Liver (tissue), 9 donors: ENCODE data around the gene PYCR2. TPM values are rescaled to one million over a fixed set of nuclear protein-coding genes. Genes with fewer than 3 reads are reported as not detected.
A peak's percentile ranks its signal among the peaks of the same experiment; 100 is the strongest.

Experiments
- DNase-seq: peaks from one replicate; pipeline ENCODE4 v3.0.0-alpha.2; 2017; ENCODE audit warnings: low spot score
- H3K27ac ChIP-seq, 2 donors: one replicate each; pipeline ENCODE4 v1.7.0; 2013; ENCODE audit warnings: inconsistent platforms in 2 of 2, low read length in 2 of 2, control low read depth in 1 of 2, low read depth in 1 of 2, mild to moderate bottlenecking in 1 of 2
- H3K27me3 ChIP-seq, 4 donors: one replicate each; pipeline versions ENCODE4 v1.6.1 to v1.7.0; 2013; ENCODE audit warnings: low read length in 3 of 4, inconsistent platforms in 1 of 4, mild to moderate bottlenecking in 1 of 4, moderate library complexity in 1 of 4; ENCODE audit not compliant: control insufficient read depth in 4 of 4, insufficient read depth in 4 of 4
- H3K36me3 ChIP-seq, 4 donors: one replicate each; pipeline versions ENCODE4 v1.6.1 to v1.7.0; 2013; ENCODE audit warnings: low read length in 3 of 4, mild to moderate bottlenecking in 3 of 4, low read depth in 1 of 4, moderate library complexity in 1 of 4; ENCODE audit not compliant: control insufficient read depth in 4 of 4, insufficient read depth in 3 of 4
- H3K4me1 ChIP-seq, 4 donors: one replicate each; pipeline versions ENCODE4 v1.6.1 to v1.7.0; 2013; ENCODE audit warnings: low read length in 3 of 4, mild to moderate bottlenecking in 3 of 4, moderate library complexity in 1 of 4; ENCODE audit not compliant: control insufficient read depth in 4 of 4, insufficient read depth in 4 of 4
- H3K4me3 ChIP-seq, 3 donors: one replicate each; pipeline versions ENCODE4 v1.6.1 to v1.7.0; 2013; ENCODE audit warnings: low read length in 3 of 3, control low read depth in 1 of 3, low read depth in 1 of 3, mild to moderate bottlenecking in 1 of 3
- H3K9ac ChIP-seq, 2 donors: one replicate each; pipeline ENCODE4 v1.7.0; 2013; ENCODE audit warnings: low read length in 2 of 2, mild to moderate bottlenecking in 2 of 2, moderate library complexity in 2 of 2, control low read depth in 1 of 2, low read depth in 1 of 2
- H3K9me3 ChIP-seq, 4 donors: one replicate each; pipeline versions ENCODE4 v1.6.1 to v1.7.0; 2013; ENCODE audit warnings: low read length in 3 of 4; ENCODE audit not compliant: control insufficient read depth in 4 of 4
- EGR1 ChIP-seq, 2 donors: IDR thresholded peaks; 2 replicates each; pipeline ENCODE4 v1.6.1; 2016 to 2018; ENCODE audit warnings: antibody characterized with exemption in 2 of 2, low read depth in 2 of 2
- FOXA2 ChIP-seq: IDR thresholded peaks from 2 replicates; pipeline ENCODE4 v1.6.1; 2016; ENCODE audit warnings: antibody characterized with exemption
- GABPA ChIP-seq, 2 donors: IDR thresholded peaks in 1 of 2; conservative IDR thresholded peaks in 1 of 2; 2 replicates each; pipeline ENCODE4 v1.6.1; 2016; ENCODE audit warnings: antibody characterized with exemption in 2 of 2, mild to moderate bottlenecking in 1 of 2, moderate library complexity in 1 of 2
- HNF4A ChIP-seq, 2 donors: conservative IDR thresholded peaks; 2 replicates each; pipeline ENCODE4 v1.6.1; 2016; ENCODE audit warnings: antibody characterized with exemption in 2 of 2, mild to moderate bottlenecking in 2 of 2
- HNF4G ChIP-seq: IDR thresholded peaks from 2 replicates; pipeline ENCODE4 v1.6.1; 2016; ENCODE audit warnings: antibody characterized with exemption
- JUND ChIP-seq, 2 donors: IDR thresholded peaks; 2 replicates each; pipeline ENCODE4 v1.6.1; 2016; ENCODE audit warnings: antibody characterized with exemption in 2 of 2
- NR2F2 ChIP-seq: IDR thresholded peaks from 2 replicates; pipeline ENCODE4 v1.6.1; 2016; ENCODE audit warnings: antibody characterized with exemption
- RAD21 ChIP-seq, 2 donors: IDR thresholded peaks; 2 replicates each; pipeline ENCODE4 v1.6.1; 2016; ENCODE audit warnings: antibody characterized with exemption in 2 of 2, mild to moderate bottlenecking in 2 of 2
- RXRA ChIP-seq, 2 donors: IDR thresholded peaks; 2 replicates each; pipeline ENCODE4 v1.6.1; 2017 to 2018; ENCODE audit warnings: antibody characterized with exemption in 2 of 2, mild to moderate bottlenecking in 1 of 2
- SP1 ChIP-seq: IDR thresholded peaks from 2 replicates; pipeline ENCODE4 v1.6.1; 2018; ENCODE audit warnings: antibody characterized with exemption, mild to moderate bottlenecking
- ZBTB33 ChIP-seq: IDR thresholded peaks from 2 replicates; pipeline ENCODE4 v1.6.1; 2016; ENCODE audit warnings: antibody characterized with exemption
- WGBS: extraction: QIAGEN DNeasy Blood & Tissue Kit; methylation state at CpG from one replicate; pipeline ENCODE4 v1.1.7; 2013; 5-methylcytosine and 5-hydroxymethylcytosine counted together
- polyA plus RNA-seq, 2 donors: library from polyadenylated mRNA; stranded (reverse) in 1 of 2; unstranded in 1 of 2; fragments of 200-250 nt in 1 of 2; fragments of >200 nt in 1 of 2; fragmentation: Nextera tagmentation in 1 of 2; extraction: Ambion mirVana in 1 of 2; gene quantifications; one replicate each; pipeline versions ENCODE4 v1.2.1 to v1.2.3, GENCODE V29; 2013 to 2015
- total RNA-seq, 2 donors: library from RNA; depleted of rRNA; stranded (reverse); fragments of >200 nt; gene quantifications; one replicate each; pipeline ENCODE4 v1.2.3, GENCODE V29; 2014
- TF ChIP-seq, protein P1 (sequence below): fragments of 150-350 bp; IDR thresholded peaks from 2 replicates; pipeline ENCODE4 v1.5.1; 2017; ENCODE audit warnings: improper control_type of control experiment, low read depth, low read length; ENCODE audit not compliant: missing input control
- donor health status: healthy.
- donor health status: healthy.
- donor health status: healthy.
- donor health status: healthy.
- donor health status: healthy.

The PYCR2 gene
- total and polyA plus RNA-seq, 4 donors = 16.8 to 41.0 (median 33.0) TPM

DNA sequence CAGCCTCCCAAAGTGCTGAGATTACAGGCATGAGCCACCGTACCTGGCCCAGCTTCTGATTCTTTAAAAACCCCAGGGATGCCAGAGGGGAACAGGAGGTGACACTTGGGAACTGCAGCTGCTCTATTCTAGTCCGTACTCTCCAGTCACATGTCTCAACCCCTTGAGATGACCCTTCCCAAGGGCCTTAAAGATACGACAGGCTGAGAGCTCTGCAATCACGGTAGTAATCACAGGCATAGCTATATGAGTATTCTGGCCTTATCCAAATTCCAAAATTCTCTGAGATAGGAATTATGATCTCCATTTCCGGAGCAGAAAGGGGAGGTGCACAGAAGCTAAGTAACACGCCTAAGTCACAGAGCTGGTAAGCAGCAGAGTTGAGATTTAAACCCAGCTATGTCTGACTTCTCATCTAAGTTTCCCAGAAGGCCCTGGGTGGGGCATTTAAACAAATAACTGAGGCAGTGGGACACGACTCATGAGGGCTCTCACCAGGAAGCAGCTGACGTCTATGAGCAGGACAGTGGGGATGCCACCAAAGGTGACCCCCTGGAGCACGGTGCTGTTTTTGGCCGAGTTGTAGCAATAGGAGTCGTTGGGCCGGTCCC lies 47.0 kb downstream of the PYCR2 start:
- Histone ChIP-seq H3K27me3 (no peaks in the 10 kb centered on the region), H3K36me3 (peaks cover 0 to 30% (median 14%) of the 10 kb centered on the region in 4 donors), H3K27ac (peak overlapping the region in 1 of 2 donors; percentile 98), H3K9me3 (no peaks in the 10 kb centered on the region), H3K4me1 (peaks cover 22 to 48% (median 43%) of the 10 kb centered on the region in 4 donors), H3K4me3 (no peak overlapping the region), H3K9ac (no peak overlapping the region)
- no peak for DNase-seq
- TF ChIP-seq HNF4G = no peak
- no peak for TF ChIP-seq RXRA (IDR thresholded peaks at IDR 0.05)
- TF ChIP-seq HNF4A (conservative IDR thresholded peaks at IDR 0.05) = no peak
- no peak for TF ChIP-seq SP1
- no peak for TF ChIP-seq NR2F2
- no peak for TF ChIP-seq RAD21 (IDR thresholded peaks at IDR 0.05)
- TF ChIP-seq, protein P1, sequence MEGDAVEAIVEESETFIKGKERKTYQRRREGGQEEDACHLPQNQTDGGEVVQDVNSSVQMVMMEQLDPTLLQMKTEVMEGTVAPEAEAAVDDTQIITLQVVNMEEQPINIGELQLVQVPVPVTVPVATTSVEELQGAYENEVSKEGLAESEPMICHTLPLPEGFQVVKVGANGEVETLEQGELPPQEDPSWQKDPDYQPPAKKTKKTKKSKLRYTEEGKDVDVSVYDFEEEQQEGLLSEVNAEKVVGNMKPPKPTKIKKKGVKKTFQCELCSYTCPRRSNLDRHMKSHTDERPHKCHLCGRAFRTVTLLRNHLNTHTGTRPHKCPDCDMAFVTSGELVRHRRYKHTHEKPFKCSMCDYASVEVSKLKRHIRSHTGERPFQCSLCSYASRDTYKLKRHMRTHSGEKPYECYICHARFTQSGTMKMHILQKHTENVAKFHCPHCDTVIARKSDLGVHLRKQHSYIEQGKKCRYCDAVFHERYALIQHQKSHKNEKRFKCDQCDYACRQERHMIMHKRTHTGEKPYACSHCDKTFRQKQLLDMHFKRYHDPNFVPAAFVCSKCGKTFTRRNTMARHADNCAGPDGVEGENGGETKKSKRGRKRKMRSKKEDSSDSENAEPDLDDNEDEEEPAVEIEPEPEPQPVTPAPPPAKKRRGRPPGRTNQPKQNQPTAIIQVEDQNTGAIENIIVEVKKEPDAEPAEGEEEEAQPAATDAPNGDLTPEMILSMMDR = no peak
- TF ChIP-seq JUND (IDR thresholded peaks at IDR 0.05) = no peak
- 84% methylated on average over 12 of the region's 12 CpGs for WGBS

GRCh38 chr1:225875044-225875815 lies 48.8 kb downstream of the PYCR2 start:
- Histone ChIP-seq H3K36me3 (peaks cover 2 to 46% (median 25%) of the 10 kb centered on the region in 4 donors), H3K27me3 (no peaks in the 10 kb centered on the region), H3K27ac (peak overlapping the region in 1 of 2 donors; percentile 0), H3K4me3 (no peak overlapping the region), H3K9ac (no peak overlapping the region), H3K4me1 (peaks cover 16 to 35% (median 31%) of the 10 kb centered on the region in 4 donors), H3K9me3 (no peaks in the 10 kb centered on the region)
- no peak for TF ChIP-seq ZBTB33
- peak in 1 of 2 donors; percentile 25 for TF ChIP-seq JUND (IDR thresholded peaks at IDR 0.05)
- WGBS = 90% methylated on average over 12 of the region's 12 CpGs
- no peak for DNase-seq

DNA sequence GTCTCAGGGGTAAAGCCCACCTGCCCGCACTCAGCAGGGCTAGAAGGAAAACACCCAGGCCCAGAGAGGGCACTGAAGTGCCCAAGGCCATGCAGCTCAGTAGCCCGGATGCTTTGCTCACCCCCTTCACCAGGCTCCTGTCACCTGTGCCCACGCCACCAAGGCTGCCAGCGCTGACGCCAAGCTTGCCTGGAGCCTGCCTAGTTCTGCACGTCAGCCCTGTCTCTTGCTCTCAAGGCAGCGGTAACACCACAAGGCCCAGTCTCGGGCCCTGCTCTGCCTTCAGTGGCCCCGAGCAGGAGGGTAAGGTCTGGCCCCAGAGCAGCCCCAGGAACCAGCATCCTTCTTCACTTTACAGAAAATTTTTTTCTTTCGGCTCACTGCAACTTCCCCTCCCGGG lies 49.6 kb downstream of the PYCR2 start:
- DNase-seq = no peak

More for the DNA sequence above, 49.6 kb downstream of the PYCR2 start:
- TF ChIP-seq JUND (IDR thresholded peaks at IDR 0.05) (no peak), HNF4A (conservative IDR thresholded peaks at IDR 0.05) (no peak), EGR1 (IDR thresholded peaks at IDR 0.05; ENCODE audit: low read depth in 2 of 2) (no peak), HNF4G (no peak), NR2F2 (no peak), GABPA (IDR thresholded peaks at IDR 0.05 in 1 of 2, conservative IDR thresholded peaks at IDR 0.05 in 1 of 2) (no peak), FOXA2 (no peak), SP1 (no peak)
- Histone ChIP-seq H3K36me3 (peaks cover 2 to 46% (median 27%) of the 10 kb centered on the region in 4 donors), H3K9me3 (no peaks in the 10 kb centered on the region), H3K9ac (no peak overlapping the region), H3K27me3 (no peaks in the 10 kb centered on the region), H3K27ac (no peak overlapping the region), H3K4me3 (no peak overlapping the region), H3K4me1 (peaks cover 10 to 27% (median 23%) of the 10 kb centered on the region in 4 donors)
- WGBS = 95% methylated on average over 11 of the region's 11 CpGs
